Right renal pelvis (tissue), 4 donors: ENCODE measurements around the gene IKBIP. TPM values are rescaled to one million over a fixed set of nuclear protein-coding genes. Genes with fewer than 3 reads are reported as not detected.
"Not testable (repeated sequence)": the region's sequence is repeated elsewhere in the genome, so short reads cannot be mapped to it uniquely, and the experiment has no call there.

Experiments
- DNase-seq, 4 donors: peaks; one replicate each; pipeline ENCODE4 v3.0.0-alpha.2; 2013; ENCODE audit warnings: low read depth in 4 of 4, low spot score in 3 of 4, missing footprints in 1 of 4
- polyA plus RNA-seq, 4 donors: library from polyadenylated mRNA; unstranded; fragments of 120-200 nt; gene quantifications; one replicate each; pipeline ENCODE4 v1.2.1, GENCODE V29; 2013; ENCODE audit not compliant: insufficient read length in 4 of 4

Gene IKBIP
- polyA plus RNA-seq, 4 donors: 28.5 to 32.3 (median 30.3) TPM

- no peak for DNase-seq
These were observed 65.8 kb downstream of the IKBIP start for GRCh38 chr12:98578821-98579220.

DNA sequence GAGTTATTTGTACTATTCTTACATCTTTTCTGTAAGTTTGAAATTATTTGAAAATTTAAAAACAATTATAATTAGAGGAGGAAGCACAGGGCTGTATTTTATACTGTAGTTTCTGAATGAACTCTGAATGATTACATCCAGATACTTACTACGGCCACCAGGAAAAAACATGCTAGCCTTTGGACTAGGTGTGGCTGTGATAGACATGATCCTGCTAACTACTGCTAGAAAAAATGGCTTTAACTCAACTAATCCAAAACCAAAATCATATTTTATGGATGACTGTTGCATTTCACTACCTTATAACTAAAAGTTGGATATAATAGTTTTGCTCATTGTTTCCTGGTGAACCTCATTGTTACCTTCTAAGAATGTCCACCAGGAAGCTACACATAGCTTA lies 66.2 kb downstream of the IKBIP start:
- DNase-seq: no peak

- not testable (repeated sequence) for DNase-seq
These were observed 67.8 kb downstream of the IKBIP start for GRCh38 chr12:98576795-98577194.

DNA sequence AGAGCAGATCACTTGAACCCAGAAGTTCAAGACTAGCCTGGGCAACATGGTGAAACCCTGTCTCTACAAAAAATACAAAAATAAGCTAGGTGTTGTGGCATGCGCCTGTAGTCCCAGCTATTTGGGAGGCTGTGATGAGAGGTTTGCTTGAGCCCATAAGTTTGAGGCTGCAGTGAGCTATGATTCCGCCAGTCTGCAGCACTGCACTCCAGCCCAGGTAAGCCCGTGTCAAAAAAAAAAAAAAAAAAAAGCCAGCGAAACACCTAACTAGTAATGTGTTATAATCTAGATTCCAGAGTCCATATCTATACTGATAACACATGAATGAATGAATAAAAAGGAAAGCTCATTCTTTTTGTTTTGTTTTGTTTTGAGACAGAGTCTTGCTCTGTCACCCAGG lies 69.6 kb downstream of the IKBIP start:
- no peak for DNase-seq

Other genes starting within 250 kb of the IKBIP start
- 100 to 1,000 TPM; 166 to 201 (median 201) TPM for gene TMPO, start 129.2 kb downstream of the IKBIP start, polyA plus RNA-seq
- gene SLC25A3, start 51.1 kb downstream of the IKBIP start, polyA plus RNA-seq: 100 to 1,000 TPM; 623 to 684 (median 658) TPM
- gene APAF1, start 502 bp upstream of the IKBIP start, polyA plus RNA-seq: 10 to 100 TPM; 26.0 to 37.5 (median 36.8) TPM